ENCODE measurements around the gene MXD4.
"Not testable (repeated sequence)": the region's sequence is repeated elsewhere in the genome, so short reads cannot be mapped to it uniquely, and the experiment has no call there.

The MXD4 gene

GRCh38 chr4:2217726-2218125, 44.2 kb downstream of the MXD4 start:
- no peak for DNase-seq

GRCh38 chr4:2212831-2213230, 49.1 kb downstream of the MXD4 start:
- no peak for DNase-seq

DNA sequence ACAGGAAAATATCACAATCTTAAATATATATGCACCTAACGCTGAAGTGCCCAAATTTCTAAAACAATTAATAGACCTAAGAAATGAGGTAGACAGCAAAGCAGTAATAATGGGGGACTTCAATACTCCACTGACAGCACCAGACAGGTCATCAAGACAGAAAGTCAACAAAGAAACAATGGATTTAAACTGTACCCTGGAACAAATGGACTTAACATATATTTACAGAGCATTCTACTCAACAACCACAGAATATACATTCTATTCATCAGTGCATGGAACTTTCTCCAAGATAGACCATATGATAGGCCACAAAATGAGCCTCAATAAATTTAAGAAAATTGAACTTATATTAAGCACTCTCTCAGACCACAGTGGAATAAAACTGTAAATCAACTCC, 59.1 kb downstream of the MXD4 start:
- DNase-seq: not testable (repeated sequence)

Data from NCI-H82 (cell line).